B cell (primary cell): Measurements from ENCODE around the gene MAPT. TPM values are rescaled to one million over a fixed set of nuclear protein-coding genes. Genes with fewer than 3 reads are reported as not detected.

Experiments used
- ATAC-seq: fragments of 200-7000 bp; cut with Tn5 transposase; one replicate; pipeline ENCODE4 v1.10.0; 2021; ENCODE audit warnings: low read depth, mild to moderate bottlenecking, moderate number of reproducible peaks, moderate library complexity
- CTCF ChIA-PET: fragments of 350-600 bp; sonication (Branson Sonifier 250); formaldehyde crosslinking; loops from one replicate; lab custom pipeline; 2021; ENCODE audit warnings: antibody characterized with exemption, inconsistent platforms; lab: Charles Lee
- POLR2A ChIA-PET: fragments of 350-600 bp; sonication (Branson Sonifier 250); formaldehyde crosslinking; loops from one replicate; lab custom pipeline; 2021; ENCODE audit warnings: antibody characterized with exemption; lab: Charles Lee
- DNase-seq: peaks from one replicate; pipeline ENCODE4 v3.0.0; 2013
- H2AFZ ChIP-seq: 2 replicates; pipeline ENCODE4 v1.6.1; 2012; ENCODE audit warnings: mild to moderate bottlenecking, low read depth, low read length; ENCODE audit not compliant: insufficient read depth, poor library complexity, severe bottlenecking
- H3K27ac ChIP-seq, 2 donors: 1 replicate in 1 of 2; 2 replicates in 1 of 2; pipeline ENCODE4 v1.5.1; 2012 to 2013; ENCODE audit warnings: low read length in 2 of 2, mild to moderate bottlenecking in 2 of 2, moderate library complexity in 1 of 2
- H3K27me3 ChIP-seq, 4 experiments: fragments of 200-600 bp in 1 of 4; sonication (generic) in 1 of 4; replicated peaks in 1 of 4; 1 replicate in 2 of 4; 2 replicates in 2 of 4; pipeline versions ENCODE4 v1.6.1 to v1.7.0; 2013 to 2016; ENCODE audit warnings: low read length in 3 of 4, mild to moderate bottlenecking in 2 of 4, mixed read lengths in 1 of 4, moderate library complexity in 1 of 4; ENCODE audit not compliant: insufficient read depth in 4 of 4, control insufficient read depth in 3 of 4; ENCODE audit errors: control extremely low read depth in 1 of 4
- H3K36me3 ChIP-seq, 2 experiments: replicated peaks in 1 of 2; 1 replicate in 1 of 2; 2 replicates in 1 of 2; pipeline versions ENCODE4 v1.6.1 to v1.7.1; 2013; ENCODE audit warnings: low read length in 1 of 2; ENCODE audit not compliant: insufficient read depth in 2 of 2, control insufficient read depth in 1 of 2; ENCODE audit errors: control extremely low read depth in 1 of 2, extremely low read depth in 1 of 2
- H3K4me1 ChIP-seq, 2 donors: fragments of 200-600 bp in 1 of 2; sonication (generic) in 1 of 2; 1 replicate in 1 of 2; 2 replicates in 1 of 2; pipeline versions ENCODE4 v1.5.1 to v1.6.1; 2013 to 2017; ENCODE audit warnings: low read length in 2 of 2; ENCODE audit not compliant: control insufficient read depth in 2 of 2, insufficient read depth in 2 of 2
- H3K4me2 ChIP-seq: replicated peaks from 2 replicates; pipeline ENCODE3; 2012; ENCODE audit warnings: mild to moderate bottlenecking, low read depth, low read length; ENCODE audit not compliant: poor library complexity, severe bottlenecking
- H3K4me3 ChIP-seq, 5 experiments: fragments of 200-600 bp in 1 of 5; sonication (generic) in 1 of 5; 1 replicate in 3 of 5; 2 replicates in 2 of 5; pipeline versions ENCODE4 v1.5.1 to v1.7.0; 2011 to 2016; ENCODE audit warnings: low read length in 4 of 5, mild to moderate bottlenecking in 4 of 5, low read depth in 2 of 5, control low read depth in 1 of 5, moderate library complexity in 1 of 5; ENCODE audit not compliant: insufficient read depth in 1 of 5; ENCODE audit errors: control extremely low read depth in 1 of 5, extremely low read depth in 1 of 5
- H3K79me2 ChIP-seq: fragments of 200-600 bp; sonication (generic); one replicate; pipeline ENCODE4 v1.6.0; 2016; ENCODE audit warnings: low read length; ENCODE audit not compliant: control insufficient read depth, insufficient read depth
- H3K9ac ChIP-seq: fragments of 200-600 bp; sonication (generic); 2 replicates; pipeline ENCODE4 v1.6.1; 2017; ENCODE audit warnings: mild to moderate bottlenecking, low read length, moderate library complexity
- H3K9me3 ChIP-seq, 3 donors: one replicate each; pipeline versions ENCODE4 v1.6.1 to v1.7.1; 2013; ENCODE audit warnings: low read length in 2 of 3; ENCODE audit not compliant: control insufficient read depth in 2 of 3, insufficient read depth in 1 of 3; ENCODE audit errors: control extremely low read depth in 1 of 3
- H4K20me1 ChIP-seq: 2 replicates; pipeline ENCODE4 v1.6.0; 2012; ENCODE audit warnings: mild to moderate bottlenecking, low read length; ENCODE audit not compliant: insufficient read depth, control insufficient read depth, poor library complexity, severe bottlenecking
- H3K27ac Mint-ChIP-seq: one replicate; pipeline ENCODE4 v1.8.0; 2021; ENCODE audit warnings: mixed read lengths
- H3K27me3 Mint-ChIP-seq: one replicate; pipeline ENCODE4 v1.8.0; 2021; ENCODE audit warnings: mixed read lengths
- H3K4me1 Mint-ChIP-seq: one replicate; pipeline ENCODE4 v1.8.0; 2021; ENCODE audit warnings: mixed read lengths
- H3K4me3 Mint-ChIP-seq: one replicate; pipeline ENCODE4 v1.8.0; 2021; ENCODE audit warnings: mixed read lengths
- H3K9me3 Mint-ChIP-seq: one replicate; pipeline ENCODE4 v1.8.0; 2022; ENCODE audit warnings: mixed read lengths; ENCODE audit not compliant: insufficient read depth
- EZH2 ChIP-seq: IDR thresholded peaks from 2 replicates; pipeline ENCODE4 v1.6.1; 2012; ENCODE audit warnings: borderline replicate concordance, low read depth, mild to moderate bottlenecking, moderate library complexity, low read length; ENCODE audit not compliant: insufficient read depth, poor library complexity, severe bottlenecking
- WGBS: methylation state at CpG from one replicate; pipeline ENCODE4 v1.1.5; 2013; ENCODE audit warnings: missing lambda C conversion rate; ENCODE audit not compliant: insufficient coverage; 5-methylcytosine and 5-hydroxymethylcytosine counted together
- intact Hi-C: fragments of 100-400 bp; cut with micrococcal nuclease; formaldehyde crosslinking; loops from one replicate; pipeline ENCODE4 v1.10.0; 2022
- polyA plus RNA-seq: library from polyadenylated mRNA; depleted of rRNA; stranded (reverse); fragments of >200 nt; gene quantifications from 2 replicates; pipeline ENCODE4 v1.2.3, GENCODE V29; 2012
- total RNA-seq, 2 donors: library from RNA; stranded (reverse); fragments of 120-200 nt in 1 of 2; gene quantifications; 1 replicate in 1 of 2; 2 replicates in 1 of 2; pipeline versions ENCODE4 v1.2.3 to v1.2.4, GENCODE V29; 2013 to 2022
- TF ChIP-seq, protein P1 (sequence below): fragments of 200-600 bp; IDR thresholded peaks from one replicate; pipeline ENCODE4 v1.8.0; 2022; ENCODE audit warnings: antibody characterized with exemption, mild to moderate bottlenecking

The MAPT gene
- total and polyA plus RNA-seq, 2 donors (not counting 1 experiment from before 2014, with no cell fraction given): 0.13 to 0.20 TPM

DNA sequence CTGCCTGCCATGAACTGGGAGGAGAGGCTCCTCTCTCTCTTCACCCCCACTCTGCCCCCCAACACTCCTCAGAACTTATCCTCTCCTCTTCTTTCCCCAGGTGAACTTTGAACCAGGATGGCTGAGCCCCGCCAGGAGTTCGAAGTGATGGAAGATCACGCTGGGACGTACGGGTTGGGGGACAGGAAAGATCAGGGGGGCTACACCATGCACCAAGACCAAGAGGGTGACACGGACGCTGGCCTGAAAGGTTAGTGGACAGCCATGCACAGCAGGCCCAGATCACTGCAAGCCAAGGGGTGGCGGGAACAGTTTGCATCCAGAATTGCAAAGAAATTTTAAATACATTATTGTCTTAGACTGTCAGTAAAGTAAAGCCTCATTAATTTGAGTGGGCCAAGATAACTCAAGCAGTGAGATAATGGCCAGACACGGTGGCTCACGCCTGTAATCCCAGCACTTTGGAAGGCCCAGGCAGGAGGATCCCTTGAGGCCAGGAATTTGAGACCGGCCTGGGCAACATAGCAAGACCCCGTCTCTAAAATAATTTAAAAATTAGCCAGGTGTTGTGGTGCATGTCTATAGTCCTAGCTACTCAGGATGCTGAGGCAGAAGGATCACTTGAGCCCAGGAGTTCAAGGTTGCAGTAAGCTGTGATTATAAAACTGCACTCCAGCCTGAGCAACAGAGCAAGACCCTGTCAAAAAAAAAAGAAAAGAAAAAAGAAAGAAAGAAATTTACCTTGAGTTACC is 68.0 kb downstream of the MAPT start:
- Mint-ChIP-seq H3K4me1 (no peaks in the 10 kb centered on the region), H3K9me3 (no peaks in the 10 kb centered on the region), H3K4me3 (no peak overlapping the region), H3K27me3 (peaks cover 13% of the 10 kb centered on the region), H3K27ac (no peak overlapping the region)
- Histone ChIP-seq H3K27me3 (peaks cover 0 to 6% (median under 1%) of the 10 kb centered on the region in 4 experiments), H3K36me3 (no peaks in the 10 kb centered on the region), H3K4me2 (no peak overlapping the region), H3K4me1 (no peaks in the 10 kb centered on the region), H3K79me2 (no peaks in the 10 kb centered on the region), H3K9me3 (no peaks in the 10 kb centered on the region), H4K20me1 (no peaks in the 10 kb centered on the region), H2AFZ (no peak overlapping the region), H3K4me3 (no peak overlapping the region), H3K27ac (no peak overlapping the region), H3K9ac (no peak overlapping the region)
- TF ChIP-seq, protein P1, sequence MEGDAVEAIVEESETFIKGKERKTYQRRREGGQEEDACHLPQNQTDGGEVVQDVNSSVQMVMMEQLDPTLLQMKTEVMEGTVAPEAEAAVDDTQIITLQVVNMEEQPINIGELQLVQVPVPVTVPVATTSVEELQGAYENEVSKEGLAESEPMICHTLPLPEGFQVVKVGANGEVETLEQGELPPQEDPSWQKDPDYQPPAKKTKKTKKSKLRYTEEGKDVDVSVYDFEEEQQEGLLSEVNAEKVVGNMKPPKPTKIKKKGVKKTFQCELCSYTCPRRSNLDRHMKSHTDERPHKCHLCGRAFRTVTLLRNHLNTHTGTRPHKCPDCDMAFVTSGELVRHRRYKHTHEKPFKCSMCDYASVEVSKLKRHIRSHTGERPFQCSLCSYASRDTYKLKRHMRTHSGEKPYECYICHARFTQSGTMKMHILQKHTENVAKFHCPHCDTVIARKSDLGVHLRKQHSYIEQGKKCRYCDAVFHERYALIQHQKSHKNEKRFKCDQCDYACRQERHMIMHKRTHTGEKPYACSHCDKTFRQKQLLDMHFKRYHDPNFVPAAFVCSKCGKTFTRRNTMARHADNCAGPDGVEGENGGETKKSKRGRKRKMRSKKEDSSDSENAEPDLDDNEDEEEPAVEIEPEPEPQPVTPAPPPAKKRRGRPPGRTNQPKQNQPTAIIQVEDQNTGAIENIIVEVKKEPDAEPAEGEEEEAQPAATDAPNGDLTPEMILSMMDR: no peak
- no peak for TF ChIP-seq EZH2
- POLR2A ChIA-PET: interaction anchor here (0.6 kb wide), 1 partner anchor 88 kb away, joined by 5 read pairs; no protein-coding TSS in a partner anchor
- intact Hi-C loops: no loop called here
- WGBS: 97% methylated on average over 9 of the region's 12 CpGs
- ATAC-seq (no peak), DNase-seq (no peak)
- CTCF ChIA-PET: interaction anchor here (1.2 kb wide), 1 partner anchor 13 kb away, joined by 3 read pairs; no protein-coding TSS in a partner anchor

GRCh38 chr17:45963283-45963682 is 68.9 kb downstream of the MAPT start:
- H3K4me1 Mint-ChIP-seq: no peaks in the 10 kb centered on the region

More at GRCh38 chr17:45963283-45963682, 68.9 kb downstream of the MAPT start:
- H3K36me3 ChIP-seq: no peaks in the 10 kb centered on the region
- peaks cover 19% of the 10 kb centered on the region for H3K27me3 Mint-ChIP-seq
- DNase-seq: no peak
- no peak for TF ChIP-seq EZH2
- TF ChIP-seq, protein P1: no peak
- H3K27me3 ChIP-seq: peaks cover 0 to 10% (median 2%) of the 10 kb centered on the region in 4 experiments
- H4K20me1 ChIP-seq: no peaks in the 10 kb centered on the region
- CTCF ChIA-PET: no interaction called here
- no peak overlapping the region for H3K27ac ChIP-seq
- H3K9ac ChIP-seq: no peak overlapping the region
- POLR2A ChIA-PET: no interaction called here
- H3K4me3 ChIP-seq: no peak overlapping the region
- H2AFZ ChIP-seq: no peak overlapping the region
- ATAC-seq: no peak
- H3K4me1 ChIP-seq: no peaks in the 10 kb centered on the region
- H3K27ac Mint-ChIP-seq: no peak overlapping the region
- 92% methylated on average over 4 of the region's 5 CpGs for WGBS
- intact Hi-C loops: no loop called here
- no peak overlapping the region for H3K4me2 ChIP-seq
- no peak overlapping the region for H3K4me3 Mint-ChIP-seq
- H3K9me3 Mint-ChIP-seq: no peaks in the 10 kb centered on the region
- no peaks in the 10 kb centered on the region for H3K79me2 ChIP-seq
- H3K9me3 ChIP-seq: no peaks in the 10 kb centered on the region
